Activated CD8-positive, alpha-beta memory T cell treated with anti-CD3 and anti-CD28 coated beads, Interleukin-2, amount 50 U/mL, for 48 hours (primary cell): ENCODE data around the gene AKAP8L.
A peak's percentile ranks its signal among the peaks of the same experiment; 100 is the strongest.
"Not testable (repeated sequence)": the region's sequence is repeated elsewhere in the genome, so short reads cannot be mapped to it uniquely, and the experiment has no call there.

Experiments
- DNase-seq: peaks from one replicate; pipeline ENCODE4 v3.0.0-alpha.2; 2020

The AKAP8L gene

GRCh38 chr19:15379083-15379998 is 39.4 kb downstream of the AKAP8L start, which contains the start of gene AKAP8:
AKAP8 (minus strand) TSS chr19:15379787; CDS start chr19:15379731, 56 bp downstream.
- DNase-seq = peak; percentile 98

GRCh38 chr19:15378534-15379082 is 40.2 kb downstream of the AKAP8L start:
- DNase-seq = peak; percentile 80

DNA sequence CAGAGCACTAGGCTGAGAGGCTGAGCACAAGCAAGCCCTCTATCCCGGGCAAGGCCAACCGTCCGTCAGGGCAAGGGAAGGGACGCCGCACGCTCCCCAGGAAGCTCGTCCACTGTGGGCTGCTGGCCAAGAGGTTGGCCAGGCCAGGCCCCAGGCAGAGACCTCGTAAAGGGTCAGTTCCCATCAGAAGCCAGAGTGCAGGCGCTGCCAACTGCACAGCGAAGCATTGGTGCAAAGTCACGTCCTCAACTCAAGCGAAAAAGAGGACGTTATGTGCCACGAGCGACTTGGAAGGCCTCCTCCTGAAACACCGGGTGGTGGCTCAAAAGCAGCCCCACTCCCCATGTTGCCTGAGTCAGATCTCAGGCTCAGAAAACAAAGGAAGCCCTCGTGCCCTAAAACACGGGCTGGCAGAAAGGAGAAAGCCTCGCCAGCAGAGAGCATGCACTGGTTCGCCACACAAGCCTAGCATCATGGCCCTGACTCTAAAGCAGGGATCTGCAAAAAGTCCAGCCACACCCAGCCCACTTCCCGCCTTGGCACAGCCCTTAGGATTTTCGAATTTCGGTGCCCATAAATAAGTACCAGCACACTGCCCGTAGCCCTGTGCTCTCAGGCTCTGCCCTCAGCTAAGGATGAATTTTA is 43.9 kb downstream of the AKAP8L start:
- no peak for DNase-seq

- no peak for DNase-seq
These were observed 44.6 kb downstream of the AKAP8L start for GRCh38 chr19:15374105-15374651.

DNA sequence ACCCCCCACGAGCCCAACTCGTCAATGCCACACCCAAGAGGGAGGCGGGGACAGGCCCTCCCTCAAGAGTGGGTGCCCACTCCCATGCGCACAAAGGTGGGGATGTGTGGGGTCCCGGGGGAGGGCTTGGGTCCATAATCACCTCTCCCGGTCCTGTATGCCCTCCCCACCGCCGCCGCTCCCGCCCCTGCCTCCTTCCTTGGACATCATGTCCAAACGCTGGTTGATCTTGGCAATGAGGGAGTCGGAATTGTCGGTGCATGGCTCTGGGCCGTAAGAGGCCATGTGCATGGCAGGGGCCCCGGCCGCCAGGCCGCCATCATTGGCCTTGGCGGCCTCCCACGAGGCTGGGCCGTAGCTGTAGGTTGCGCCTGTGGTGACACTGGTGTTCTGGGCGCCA is 45.1 kb downstream of the AKAP8L start:
- DNase-seq = no peak

GRCh38 chr19:15372891-15373301 is 45.9 kb downstream of the AKAP8L start:
- DNase-seq = no peak

GRCh38 chr19:15372470-15372869 is 46.3 kb downstream of the AKAP8L start:
- DNase-seq = no peak

GRCh38 chr19:15371786-15372380 is 46.9 kb downstream of the AKAP8L start:
- DNase-seq = no peak

DNA sequence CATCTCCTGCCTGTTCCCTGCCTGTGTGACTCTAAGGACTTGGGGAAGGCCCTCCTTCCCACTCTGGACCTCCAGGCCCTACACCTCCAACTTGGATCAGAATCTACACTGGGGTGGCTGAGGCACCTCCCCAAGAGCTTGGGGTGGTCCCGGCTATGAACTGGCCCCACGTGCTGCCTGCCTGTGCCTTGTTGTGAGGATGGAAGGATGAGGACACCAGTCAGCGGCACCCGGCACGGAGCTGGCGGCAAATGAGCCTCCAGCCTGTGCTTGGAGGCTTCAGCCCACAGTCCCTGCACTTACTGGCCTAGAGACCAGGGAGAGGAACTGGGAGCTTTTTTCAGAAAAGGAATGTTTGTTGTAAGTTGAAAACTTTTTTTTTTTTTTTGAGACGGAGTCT is 47.7 kb downstream of the AKAP8L start:
- DNase-seq = no peak

DNA sequence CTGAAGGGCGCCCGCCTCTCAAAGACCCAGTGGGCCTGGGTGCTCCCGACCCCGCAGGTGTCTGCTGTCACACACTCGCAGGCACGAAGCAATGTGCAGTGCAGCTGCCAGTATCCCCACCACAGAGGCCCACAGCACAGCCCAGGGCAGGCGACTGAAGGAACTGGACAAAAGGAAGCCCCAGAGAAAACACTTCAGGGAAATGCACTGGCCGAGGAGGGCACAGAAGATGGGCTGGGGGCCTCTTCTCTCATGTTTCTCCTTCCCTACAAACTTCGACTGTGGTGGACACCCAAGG is 49.2 kb downstream of the AKAP8L start:
- DNase-seq = no peak

- DNase-seq = no peak
These were observed 49.8 kb downstream of the AKAP8L start for GRCh38 chr19:15368798-15369593.

DNA sequence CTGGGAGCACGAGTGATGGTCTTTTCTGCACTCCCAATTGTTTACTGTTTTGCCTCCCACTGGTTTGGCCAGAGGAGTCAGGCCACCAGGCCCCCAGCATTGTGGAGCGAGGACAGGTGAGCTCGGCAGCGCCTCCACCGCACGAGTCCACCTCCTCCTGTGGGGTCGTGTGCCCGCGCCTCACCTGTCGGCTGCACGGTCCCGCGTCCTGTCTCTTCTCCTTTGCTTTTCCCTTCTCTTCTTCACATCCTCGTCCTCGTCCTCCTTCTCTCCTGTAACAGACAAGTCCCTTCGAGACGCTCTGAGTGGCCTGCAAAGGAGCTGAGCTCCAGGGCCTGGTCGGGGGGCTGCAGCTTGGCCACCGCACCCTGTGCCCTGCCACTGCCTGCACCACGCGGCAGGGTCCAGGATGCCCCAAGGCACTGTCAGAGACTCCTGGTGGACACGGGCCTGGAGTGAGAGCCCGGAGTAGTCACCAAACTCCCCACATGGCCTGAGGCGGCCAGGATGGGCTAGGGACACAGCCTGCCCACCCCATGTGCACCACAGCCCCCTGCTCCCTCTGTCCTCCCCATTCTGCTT is 50.6 kb downstream of the AKAP8L start:
- DNase-seq = no peak

DNA sequence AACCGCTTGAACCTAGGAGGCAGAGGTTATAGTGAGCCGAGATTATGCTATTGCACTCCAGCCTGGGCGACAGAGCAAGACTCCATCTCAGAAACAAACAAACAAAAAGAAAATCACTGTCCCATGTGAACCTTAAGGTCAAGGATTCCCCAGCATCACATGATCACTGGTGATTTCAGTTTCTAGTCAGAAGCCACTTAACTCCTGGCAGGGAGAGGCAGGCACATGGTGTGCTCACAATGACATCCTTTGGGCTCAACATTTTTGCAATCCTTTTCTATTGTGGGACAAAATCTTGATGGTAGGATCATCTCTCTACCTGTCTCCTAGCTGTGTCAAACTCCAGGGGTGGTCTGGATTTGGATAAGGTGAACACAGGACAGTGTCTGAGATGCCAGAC is 51.3 kb downstream of the AKAP8L start:
- DNase-seq = no peak

DNA sequence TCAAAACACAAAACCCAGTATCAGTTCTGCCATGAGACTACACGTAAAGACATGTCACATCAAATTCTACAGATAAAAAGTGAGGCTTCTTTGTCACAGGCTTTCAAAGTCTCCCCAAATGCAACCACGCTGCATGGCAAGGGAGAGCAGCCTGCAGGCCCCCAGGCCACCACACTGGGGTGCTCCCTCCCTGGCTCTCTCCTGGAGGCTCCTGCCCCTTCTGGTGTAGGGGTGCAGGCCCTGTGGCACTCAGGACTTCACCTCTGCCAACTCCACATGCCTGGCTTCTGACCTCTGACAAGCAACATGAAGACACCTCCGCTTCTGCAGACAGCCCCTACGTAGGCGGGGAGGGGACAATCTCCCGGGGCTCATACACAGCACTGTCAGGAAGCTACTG is 53.5 kb downstream of the AKAP8L start:
- no peak for DNase-seq

DNA sequence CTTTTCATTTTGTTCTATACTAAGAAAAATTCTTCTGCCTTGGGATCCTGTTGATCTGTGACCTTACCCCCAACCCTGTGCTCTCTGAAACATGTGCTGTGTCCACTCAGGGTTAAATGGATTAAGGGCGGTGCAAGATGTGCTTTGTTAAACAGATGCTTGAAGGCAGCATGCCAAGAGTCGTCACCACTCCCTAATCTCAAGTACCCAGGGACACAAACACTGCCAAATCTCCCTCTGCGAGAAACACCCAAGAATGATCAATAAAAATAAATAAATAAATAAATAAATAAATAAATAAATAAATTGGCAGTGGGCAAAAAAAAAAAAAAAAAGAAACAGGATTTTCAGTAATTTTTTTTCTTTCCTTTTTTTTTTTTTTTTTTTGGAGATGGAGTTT is 55.0 kb downstream of the AKAP8L start:
- DNase-seq = not testable (repeated sequence)

GRCh38 chr19:15363048-15363447 is 55.7 kb downstream of the AKAP8L start:
- not testable (repeated sequence) for DNase-seq

GRCh38 chr19:15360015-15360414 is 58.8 kb downstream of the AKAP8L start:
- DNase-seq = not testable (repeated sequence)

- DNase-seq = no peak
These were observed 59.9 kb downstream of the AKAP8L start for GRCh38 chr19:15358918-15359317.

- no peak for DNase-seq
These were observed 60.9 kb downstream of the AKAP8L start for GRCh38 chr19:15357906-15358305.

- no peak for DNase-seq
These were observed 64.1 kb downstream of the AKAP8L start for GRCh38 chr19:15354566-15355296.

DNA sequence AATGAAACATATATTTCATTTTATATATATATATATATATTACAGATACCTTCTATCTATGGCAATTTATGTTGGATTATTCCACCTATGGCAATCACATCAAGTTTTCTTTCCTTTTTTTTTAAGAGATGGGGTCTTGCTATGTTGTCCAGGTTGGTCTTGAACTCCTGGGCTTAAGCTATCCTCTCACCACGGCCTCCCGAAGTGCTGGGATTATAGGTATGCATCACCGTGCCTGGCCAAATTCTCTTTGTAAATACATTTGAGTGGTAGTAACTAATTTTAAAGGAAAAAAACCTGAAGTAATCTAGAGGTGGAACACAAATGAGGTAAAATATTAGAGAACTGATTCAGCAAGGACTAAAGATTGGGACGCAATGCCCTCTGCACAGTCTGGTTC is 64.9 kb downstream of the AKAP8L start:
- no peak for DNase-seq
